ENCODE data around the gene HPN. TPM values are rescaled to one million over a fixed set of nuclear protein-coding genes. Genes with fewer than 3 reads are reported as not detected.

HPN gene
- total RNA-seq, 2 experiments from 2014 or later, result not detected

DNA sequence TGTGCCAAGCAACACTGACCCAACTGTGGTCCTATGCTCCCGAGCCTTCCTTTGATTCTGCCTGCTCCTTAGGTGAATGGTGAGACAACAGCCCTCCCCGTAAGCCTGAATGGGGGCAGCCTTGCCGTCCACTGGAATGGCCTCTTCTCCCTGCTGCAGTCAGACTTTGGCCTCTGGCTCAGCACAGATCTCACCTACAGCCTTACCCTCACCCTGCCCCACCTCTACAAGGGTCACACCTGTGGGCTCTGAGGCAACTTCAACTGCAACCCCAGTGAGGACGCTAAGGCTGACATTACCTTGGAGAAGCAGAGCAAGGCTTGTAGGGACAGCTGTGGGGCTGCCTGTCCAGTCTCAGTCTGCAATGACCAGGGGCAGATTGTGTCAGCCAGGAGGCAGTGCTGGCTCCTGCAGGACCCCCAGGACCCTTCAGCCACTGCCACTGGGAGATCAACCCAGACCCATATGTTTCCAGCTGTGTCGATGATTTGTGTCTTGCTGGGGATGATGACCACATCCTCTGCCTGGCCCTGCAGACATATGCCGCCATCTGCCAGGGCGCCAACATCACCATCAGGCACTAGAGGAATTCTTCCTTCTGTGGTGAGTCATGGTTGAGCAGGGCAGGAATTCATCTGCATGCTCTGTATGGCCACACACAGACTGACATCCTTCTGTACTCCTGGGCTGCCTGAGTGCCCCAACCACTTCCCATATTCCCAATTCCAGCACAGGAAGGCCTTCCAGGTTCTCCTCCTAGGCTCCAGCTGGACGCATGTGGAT is 46.8 kb downstream of the HPN start:
- ATAC-seq (ENCODE audit: poor library complexity) (no peak), DNase-seq (no peak)
- Mint-ChIP-seq H3K27me3 (peaks cover 12% of the 10 kb centered on the region), H3K4me3 (no peak overlapping the region), H3K9me3 (no peaks in the 10 kb centered on the region), H3K4me1 (ENCODE audit: low read depth) (peaks cover 5% of the 10 kb centered on the region), H3K36me3 (ENCODE audit: low read depth) (no peaks in the 10 kb centered on the region), H3K27ac (no peak overlapping the region)
- H3K27ac ChIP-seq (ENCODE audit: low read depth in 1 of 2, low read length in 2 of 2), result no peak overlapping the region
- no peaks in the 10 kb centered on the region for H3K36me3 ChIP-seq (ENCODE audit: insufficient read depth, low read length)
- ChIA-PET POLR2A (no interaction called here), CTCF (no interaction called here)
- no peak for TF ChIP-seq CTCF (IDR thresholded peaks at IDR 0.05)
- H3K4me1 ChIP-seq (ENCODE audit: insufficient read depth, low read length), result peaks cover 15% of the 10 kb centered on the region
- peaks cover 10 to 11% of the 10 kb centered on the region in 2 experiments for H3K27me3 ChIP-seq (ENCODE audit: control insufficient read depth in 1 of 2, insufficient read depth in 2 of 2, low read length in 2 of 2)
- intact Hi-C loops (cut with DNase I, micrococcal nuclease), result no loop called here
- no peaks in the 10 kb centered on the region for H3K9me3 ChIP-seq (ENCODE audit: control insufficient read depth in 1 of 2, insufficient read depth in 1 of 2, low read length in 2 of 2)
- H3K4me3 ChIP-seq (ENCODE audit: low read length), result no peak overlapping the region

- Mint-ChIP-seq H3K27ac (no peak overlapping the region), H3K9me3 (no peaks in the 10 kb centered on the region), H3K27me3 (peaks cover 12% of the 10 kb centered on the region), H3K36me3 (ENCODE audit: low read depth) (no peaks in the 10 kb centered on the region), H3K4me1 (ENCODE audit: low read depth) (peaks cover 5% of the 10 kb centered on the region), H3K4me3 (no peak overlapping the region)
- no peak overlapping the region for H3K4me3 ChIP-seq (ENCODE audit: low read length)
- peaks cover 10 to 11% of the 10 kb centered on the region in 2 experiments for H3K27me3 ChIP-seq (ENCODE audit: control insufficient read depth in 1 of 2, insufficient read depth in 2 of 2, low read length in 2 of 2)
- POLR2A ChIA-PET, result no interaction called here
- no peak overlapping the region for H3K27ac ChIP-seq (ENCODE audit: low read depth in 1 of 2, low read length in 2 of 2)
- CTCF ChIA-PET, result interaction anchor here (1.8 kb wide), 1 partner anchor 23 kb away, joined by 5 read pairs; no protein-coding TSS in a partner anchor
- ATAC-seq (ENCODE audit: poor library complexity) (no peak), DNase-seq (no peak)
- no peak for TF ChIP-seq CTCF (IDR thresholded peaks at IDR 0.05)
- no peaks in the 10 kb centered on the region for H3K9me3 ChIP-seq (ENCODE audit: control insufficient read depth in 1 of 2, insufficient read depth in 1 of 2, low read length in 2 of 2)
- no peaks in the 10 kb centered on the region for H3K36me3 ChIP-seq (ENCODE audit: insufficient read depth, low read length)
- intact Hi-C loops (cut with DNase I, micrococcal nuclease), result no loop called here
- H3K4me1 ChIP-seq (ENCODE audit: insufficient read depth, low read length), result peaks cover 15% of the 10 kb centered on the region
Measured at GRCh38 chr19:35089554-35089953, 48.0 kb downstream of the HPN start.

DNA sequence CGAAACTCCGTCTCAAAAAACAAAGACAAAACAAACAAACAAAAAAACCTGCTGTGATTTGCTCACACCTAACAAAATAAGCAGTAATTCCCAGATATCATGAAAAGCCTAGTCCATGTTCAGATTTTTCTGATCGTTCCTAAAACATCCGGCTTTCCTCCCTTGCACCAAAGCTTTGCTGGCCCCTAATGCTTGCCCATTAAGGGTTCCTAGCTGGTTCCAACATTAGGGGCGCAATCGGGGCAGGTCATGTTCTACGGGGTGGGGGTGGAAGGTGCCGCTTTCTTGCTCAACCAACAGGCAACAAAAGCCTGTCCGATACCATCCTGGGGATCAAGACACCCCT is 48.6 kb downstream of the HPN start:
- DNase-seq, result no peak
- H3K27ac Mint-ChIP-seq, result no peak overlapping the region

More for the DNA sequence above, 48.6 kb downstream of the HPN start:
- Mint-ChIP-seq H3K27me3 (peaks cover 12% of the 10 kb centered on the region), H3K4me3 (no peak overlapping the region), H3K9me3 (no peaks in the 10 kb centered on the region), H3K36me3 (ENCODE audit: low read depth) (no peaks in the 10 kb centered on the region), H3K4me1 (ENCODE audit: low read depth) (peaks cover 5% of the 10 kb centered on the region)
- Histone ChIP-seq H3K27ac (ENCODE audit: low read depth in 1 of 2, low read length in 2 of 2) (no peak overlapping the region), H3K4me1 (ENCODE audit: insufficient read depth, low read length) (peaks cover 15% of the 10 kb centered on the region), H3K36me3 (ENCODE audit: insufficient read depth, low read length) (no peaks in the 10 kb centered on the region), H3K9me3 (ENCODE audit: control insufficient read depth in 1 of 2, insufficient read depth in 1 of 2, low read length in 2 of 2) (no peaks in the 10 kb centered on the region), H3K27me3 (ENCODE audit: control insufficient read depth in 1 of 2, insufficient read depth in 2 of 2, low read length in 2 of 2) (peaks cover 10 to 11% of the 10 kb centered on the region in 2 experiments), H3K4me3 (ENCODE audit: low read length) (no peak overlapping the region)
- ATAC-seq (ENCODE audit: poor library complexity), result no peak
- POLR2A ChIA-PET, result no interaction called here
- no peak for TF ChIP-seq CTCF (IDR thresholded peaks at IDR 0.05)
- intact Hi-C loops (cut with DNase I, micrococcal nuclease), result loop anchor here (1.0 to 5.0 kb wide), 3 partner anchors 117 to 449 kb away; no protein-coding TSS in a partner anchor
- CTCF ChIA-PET, result interaction anchor here (1.8 kb wide), 1 partner anchor 23 kb away, joined by 5 read pairs; no protein-coding TSS in a partner anchor
